Measurements from ENCODE around the gene POLR3E.

DNA sequence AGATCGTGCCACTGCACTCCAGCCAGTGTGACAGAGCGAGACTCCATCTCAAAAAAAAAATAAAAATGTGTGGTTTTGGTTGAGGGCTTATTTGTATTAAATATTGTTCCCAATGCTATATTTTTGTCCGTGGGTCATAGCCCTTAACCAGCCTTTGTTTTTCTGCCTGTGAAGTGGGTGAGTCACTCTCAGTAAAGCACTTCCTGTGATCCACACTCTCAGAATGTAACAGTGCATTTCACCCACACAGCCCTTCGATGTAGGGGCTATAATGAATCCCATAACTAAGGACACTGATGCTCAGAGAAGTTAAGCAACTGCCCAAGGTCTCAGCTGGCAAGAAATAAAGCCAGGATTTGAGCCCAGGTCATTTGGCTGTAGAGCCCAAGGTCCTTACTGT is 34.7 kb upstream of the POLR3E start:
- no peak for TF ChIP-seq CREM (CRISPR knock-in tag; IDR thresholded peaks at IDR 0.05)
- TF ChIP-seq, protein P1, sequence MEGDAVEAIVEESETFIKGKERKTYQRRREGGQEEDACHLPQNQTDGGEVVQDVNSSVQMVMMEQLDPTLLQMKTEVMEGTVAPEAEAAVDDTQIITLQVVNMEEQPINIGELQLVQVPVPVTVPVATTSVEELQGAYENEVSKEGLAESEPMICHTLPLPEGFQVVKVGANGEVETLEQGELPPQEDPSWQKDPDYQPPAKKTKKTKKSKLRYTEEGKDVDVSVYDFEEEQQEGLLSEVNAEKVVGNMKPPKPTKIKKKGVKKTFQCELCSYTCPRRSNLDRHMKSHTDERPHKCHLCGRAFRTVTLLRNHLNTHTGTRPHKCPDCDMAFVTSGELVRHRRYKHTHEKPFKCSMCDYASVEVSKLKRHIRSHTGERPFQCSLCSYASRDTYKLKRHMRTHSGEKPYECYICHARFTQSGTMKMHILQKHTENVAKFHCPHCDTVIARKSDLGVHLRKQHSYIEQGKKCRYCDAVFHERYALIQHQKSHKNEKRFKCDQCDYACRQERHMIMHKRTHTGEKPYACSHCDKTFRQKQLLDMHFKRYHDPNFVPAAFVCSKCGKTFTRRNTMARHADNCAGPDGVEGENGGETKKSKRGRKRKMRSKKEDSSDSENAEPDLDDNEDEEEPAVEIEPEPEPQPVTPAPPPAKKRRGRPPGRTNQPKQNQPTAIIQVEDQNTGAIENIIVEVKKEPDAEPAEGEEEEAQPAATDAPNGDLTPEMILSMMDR (IDR thresholded peaks at IDR 0.05): no peak
- TF ChIP-seq, protein P2, sequence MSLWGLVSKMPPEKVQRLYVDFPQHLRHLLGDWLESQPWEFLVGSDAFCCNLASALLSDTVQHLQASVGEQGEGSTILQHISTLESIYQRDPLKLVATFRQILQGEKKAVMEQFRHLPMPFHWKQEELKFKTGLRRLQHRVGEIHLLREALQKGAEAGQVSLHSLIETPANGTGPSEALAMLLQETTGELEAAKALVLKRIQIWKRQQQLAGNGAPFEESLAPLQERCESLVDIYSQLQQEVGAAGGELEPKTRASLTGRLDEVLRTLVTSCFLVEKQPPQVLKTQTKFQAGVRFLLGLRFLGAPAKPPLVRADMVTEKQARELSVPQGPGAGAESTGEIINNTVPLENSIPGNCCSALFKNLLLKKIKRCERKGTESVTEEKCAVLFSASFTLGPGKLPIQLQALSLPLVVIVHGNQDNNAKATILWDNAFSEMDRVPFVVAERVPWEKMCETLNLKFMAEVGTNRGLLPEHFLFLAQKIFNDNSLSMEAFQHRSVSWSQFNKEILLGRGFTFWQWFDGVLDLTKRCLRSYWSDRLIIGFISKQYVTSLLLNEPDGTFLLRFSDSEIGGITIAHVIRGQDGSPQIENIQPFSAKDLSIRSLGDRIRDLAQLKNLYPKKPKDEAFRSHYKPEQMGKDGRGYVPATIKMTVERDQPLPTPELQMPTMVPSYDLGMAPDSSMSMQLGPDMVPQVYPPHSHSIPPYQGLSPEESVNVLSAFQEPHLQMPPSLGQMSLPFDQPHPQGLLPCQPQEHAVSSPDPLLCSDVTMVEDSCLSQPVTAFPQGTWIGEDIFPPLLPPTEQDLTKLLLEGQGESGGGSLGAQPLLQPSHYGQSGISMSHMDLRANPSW (CRISPR knock-in tag; conservative IDR thresholded peaks at IDR 0.05; ENCODE audit: low read depth): no peak
- TF ChIP-seq, protein P3, sequence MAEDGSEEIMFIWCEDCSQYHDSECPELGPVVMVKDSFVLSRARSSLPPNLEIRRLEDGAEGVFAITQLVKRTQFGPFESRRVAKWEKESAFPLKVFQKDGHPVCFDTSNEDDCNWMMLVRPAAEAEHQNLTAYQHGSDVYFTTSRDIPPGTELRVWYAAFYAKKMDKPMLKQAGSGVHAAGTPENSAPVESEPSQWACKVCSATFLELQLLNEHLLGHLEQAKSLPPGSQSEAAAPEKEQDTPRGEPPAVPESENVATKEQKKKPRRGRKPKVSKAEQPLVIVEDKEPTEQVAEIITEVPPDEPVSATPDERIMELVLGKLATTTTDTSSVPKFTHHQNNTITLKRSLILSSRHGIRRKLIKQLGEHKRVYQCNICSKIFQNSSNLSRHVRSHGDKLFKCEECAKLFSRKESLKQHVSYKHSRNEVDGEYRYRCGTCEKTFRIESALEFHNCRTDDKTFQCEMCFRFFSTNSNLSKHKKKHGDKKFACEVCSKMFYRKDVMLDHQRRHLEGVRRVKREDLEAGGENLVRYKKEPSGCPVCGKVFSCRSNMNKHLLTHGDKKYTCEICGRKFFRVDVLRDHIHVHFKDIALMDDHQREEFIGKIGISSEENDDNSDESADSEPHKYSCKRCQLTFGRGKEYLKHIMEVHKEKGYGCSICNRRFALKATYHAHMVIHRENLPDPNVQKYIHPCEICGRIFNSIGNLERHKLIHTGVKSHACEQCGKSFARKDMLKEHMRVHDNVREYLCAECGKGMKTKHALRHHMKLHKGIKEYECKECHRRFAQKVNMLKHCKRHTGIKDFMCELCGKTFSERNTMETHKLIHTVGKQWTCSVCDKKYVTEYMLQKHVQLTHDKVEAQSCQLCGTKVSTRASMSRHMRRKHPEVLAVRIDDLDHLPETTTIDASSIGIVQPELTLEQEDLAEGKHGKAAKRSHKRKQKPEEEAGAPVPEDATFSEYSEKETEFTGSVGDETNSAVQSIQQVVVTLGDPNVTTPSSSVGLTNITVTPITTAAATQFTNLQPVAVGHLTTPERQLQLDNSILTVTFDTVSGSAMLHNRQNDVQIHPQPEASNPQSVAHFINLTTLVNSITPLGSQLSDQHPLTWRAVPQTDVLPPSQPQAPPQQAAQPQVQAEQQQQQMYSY (CRISPR knock-in tag; IDR thresholded peaks at IDR 0.05): no peak
- no peak for TF ChIP-seq SMAD3 (CRISPR knock-in tag; IDR thresholded peaks at IDR 0.05; ENCODE audit: borderline replicate concordance)
- TF ChIP-seq JUN (CRISPR knock-in tag; IDR thresholded peaks at IDR 0.05): no peak
- no peak for TF ChIP-seq TP53 (CRISPR knock-in tag; IDR thresholded peaks at IDR 0.05)
- TF ChIP-seq NFE2L1 (CRISPR knock-in tag; IDR thresholded peaks at IDR 0.05): no peak
- TF ChIP-seq ZNF121 (CRISPR knock-in tag; IDR thresholded peaks at IDR 0.05): no peak
- TF ChIP-seq IRF2 (CRISPR knock-in tag; IDR thresholded peaks at IDR 0.05; ENCODE audit: borderline replicate concordance, low read depth): no peak
- TF ChIP-seq, protein P4, sequence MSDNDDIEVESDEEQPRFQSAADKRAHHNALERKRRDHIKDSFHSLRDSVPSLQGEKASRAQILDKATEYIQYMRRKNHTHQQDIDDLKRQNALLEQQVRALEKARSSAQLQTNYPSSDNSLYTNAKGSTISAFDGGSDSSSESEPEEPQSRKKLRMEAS (CRISPR knock-in tag; IDR thresholded peaks at IDR 0.05): no peak
- no peak for TF ChIP-seq ESRRA (CRISPR knock-in tag; IDR thresholded peaks at IDR 0.05; ENCODE audit: borderline replicate concordance)

Measured in WTC11 (cell line).